Testis (tissue), 2 donors: ENCODE results near the gene HOXD11.

Experiments
- CTCF ChIP-seq, 3 experiments: fragments of 450-650 bp in 2 of 3; fragments of 200-600 bp in 1 of 3; sonication (generic) in 1 of 3; IDR thresholded peaks; one replicate each; pipeline ENCODE4 v1.5.1; 2016 to 2019; ENCODE audit warnings: antibody characterized with exemption in 3 of 3, mild to moderate bottlenecking in 2 of 3, moderate library complexity in 1 of 3
- POLR2A ChIP-seq: fragments of 450-650 bp; IDR thresholded peaks from one replicate; pipeline ENCODE4 v1.6.1; 2017; ENCODE audit warnings: antibody characterized with exemption, mild to moderate bottlenecking, moderate library complexity

GRCh38 chr2:176138526-176138922, 31.4 kb downstream of the HOXD11 start:
- TF ChIP-seq CTCF (IDR thresholded peaks at IDR 0.05) (no peak), POLR2A (no peak)
